HCT116 (cell line): ENCODE measurements around the gene IFI35. TPM values are rescaled to one million over a fixed set of nuclear protein-coding genes. Genes with fewer than 3 reads are reported as not detected.

Source experiments
- ATAC-seq: fragments of 200-7000 bp; cut with Tn5 transposase; 2 replicates; pipeline ENCODE4 v1.9.1; 2020; ENCODE audit warnings: mild to moderate bottlenecking, moderate library complexity
- BruUV-seq: library from RNA; stranded (reverse); fragments of 400-500 nt; replicated peaks from 2 replicates; lab custom pipeline; 2021; lab: Mats Ljungman, UMichigan
- CTCF ChIA-PET: fragments of 300-600 bp; sonication (Branson Sonifier 250); formaldehyde crosslinking; loops from one replicate; lab custom pipeline; 2021; ENCODE audit warnings: antibody characterized with exemption; lab: Charles Lee
- POLR2A ChIA-PET: fragments of 300-600, 350-600 bp; sonication (Branson Sonifier 250); formaldehyde crosslinking; loops from one replicate; lab custom pipeline; 2021; ENCODE audit warnings: antibody characterized with exemption; lab: Charles Lee
- RAD21 ChIA-PET, 2 experiments: fragments of 300-600 bp; sonication (Branson Sonifier 250); formaldehyde crosslinking; loops; one replicate each; lab custom pipeline; 2023; ENCODE audit warnings: low total read pairs in 2 of 2; ENCODE audit not compliant: uncharacterized antibody in 2 of 2, unreplicated experiment in 2 of 2, low non-redundant PET in 1 of 2; lab: Charles Lee
- DNase-seq: peaks from one replicate; pipeline ENCODE4 v3.0.0-alpha.2; 2010; ENCODE audit warnings: low read depth, low spot score
- H2AFZ ChIP-seq: fragments of 200-600 bp; shearing (Covaris generic), sonication (generic); 2 replicates; pipeline ENCODE4 v1.6.1; 2017; ENCODE audit warnings: low read depth, mixed run types, mixed read lengths, antibody characterized with exemption, low read length; ENCODE audit not compliant: poor library complexity, severe bottlenecking
- H3K27ac ChIP-seq: 2 replicates; pipeline ENCODE4 v1.5.1; 2012; ENCODE audit warnings: low read depth, low read length
- H3K27me3 ChIP-seq: fragments of 200-600 bp; sonication (generic); 2 replicates; pipeline ENCODE4 v1.6.1; 2016; ENCODE audit warnings: mixed run types, low read length, mixed read lengths; ENCODE audit not compliant: insufficient read depth
- H3K36me3 ChIP-seq, 2 experiments: fragments of 200-500 bp in 1 of 2; fragments of 200-600 bp in 1 of 2; sonication (Bioruptor generic) in 1 of 2; sonication (generic) in 1 of 2; 2 replicates each; pipeline versions ENCODE4 v1.5.1 to v1.6.1; 2014 to 2016; ENCODE audit warnings: low read length in 2 of 2, inconsistent platforms in 1 of 2, mixed read lengths in 1 of 2, mixed run types in 1 of 2; ENCODE audit not compliant: insufficient read depth in 2 of 2, control insufficient read depth in 1 of 2
- H3K4me1 ChIP-seq, 2 experiments: fragments of 200-600 bp in 1 of 2; sonication (generic) in 1 of 2; 2 replicates each; pipeline versions ENCODE4 v1.5.1 to v1.6.1; 2012 to 2017; ENCODE audit warnings: low read length in 2 of 2, inconsistent platforms in 1 of 2, mild to moderate bottlenecking in 1 of 2, mixed read lengths in 1 of 2, mixed run types in 1 of 2, moderate library complexity in 1 of 2; ENCODE audit not compliant: insufficient read depth in 2 of 2, control insufficient read depth in 1 of 2
- H3K4me2 ChIP-seq: fragments of 200-600 bp; sonication (generic); 2 replicates; pipeline ENCODE4 v1.6.1; 2017; ENCODE audit warnings: mixed run types, low read length, mixed read lengths
- H3K4me3 ChIP-seq, 2 experiments: fragments of 200-600 bp in 1 of 2; sonication (generic) in 1 of 2; replicated peaks in 1 of 2; 2 replicates each; pipeline ENCODE4 v1.5.1; 2011 to 2016; ENCODE audit warnings: low read length in 2 of 2, control low read depth in 1 of 2, low read depth in 1 of 2, mild to moderate bottlenecking in 1 of 2, mixed read lengths in 1 of 2, mixed run types in 1 of 2
- H3K79me2 ChIP-seq: fragments of 200-600 bp; sonication (generic); 2 replicates; pipeline ENCODE4 v1.6.1; 2017; ENCODE audit warnings: mild to moderate bottlenecking, mixed run types, low read length, moderate library complexity, mixed read lengths; ENCODE audit not compliant: insufficient read depth
- H3K9ac ChIP-seq: fragments of 200-600 bp; sonication (generic); 2 replicates; pipeline ENCODE4 v1.6.1; 2016; ENCODE audit warnings: low read length, mixed read lengths
- H3K9me2 ChIP-seq: fragments of 200-600 bp; sonication (generic), shearing (Covaris generic); 2 replicates; pipeline ENCODE4 v1.6.1; 2017; ENCODE audit warnings: mixed run types, mild to moderate bottlenecking, moderate library complexity; ENCODE audit not compliant: insufficient read depth
- H3K9me3 ChIP-seq, 2 experiments: fragments of 200-500 bp in 1 of 2; fragments of 200-600 bp in 1 of 2; sonication (Bioruptor generic) in 1 of 2; sonication (generic) in 1 of 2; 2 replicates each; pipeline ENCODE4 v1.6.1; 2014 to 2017; ENCODE audit warnings: low read length in 2 of 2, mixed read lengths in 2 of 2, inconsistent platforms in 1 of 2, low read depth in 1 of 2, mild to moderate bottlenecking in 1 of 2, mixed run types in 1 of 2, moderate library complexity in 1 of 2; ENCODE audit not compliant: control insufficient read depth in 1 of 2, insufficient read depth in 1 of 2
- H4K20me1 ChIP-seq: fragments of 200-600 bp; sonication (generic), shearing (Covaris generic); 2 replicates; pipeline ENCODE4 v1.6.1; 2017; ENCODE audit warnings: mixed run types, mild to moderate bottlenecking, moderate library complexity; ENCODE audit not compliant: insufficient read depth
- ATF3 ChIP-seq: IDR thresholded peaks from 2 replicates; pipeline ENCODE4 v1.6.1; 2012
- CBX3 ChIP-seq: IDR thresholded peaks from 2 replicates; pipeline ENCODE4 v1.6.1; 2012; ENCODE audit warnings: low read depth
- CEBPB ChIP-seq: IDR thresholded peaks from 2 replicates; pipeline ENCODE4 v1.6.1; 2012; ENCODE audit warnings: low read depth
- EGR1 ChIP-seq: IDR thresholded peaks from 2 replicates; pipeline ENCODE4 v1.6.1; 2012; ENCODE audit warnings: low read depth
- ELF1 ChIP-seq: IDR thresholded peaks from 2 replicates; pipeline ENCODE4 v1.6.1; 2012; ENCODE audit warnings: low read depth, borderline replicate concordance
- EZH2 ChIP-seq: fragments of 200-600 bp; sonication (generic); IDR thresholded peaks from 2 replicates; pipeline ENCODE4 v1.6.1; 2017; ENCODE audit warnings: antibody characterized with exemption, mixed run types
- FOSL1 ChIP-seq: IDR thresholded peaks from 2 replicates; pipeline ENCODE4 v1.6.1; 2012; ENCODE audit warnings: low read depth
- JUND ChIP-seq: IDR thresholded peaks from 2 replicates; pipeline ENCODE4 v1.6.1; 2012
- POLR2A ChIP-seq: IDR thresholded peaks from 2 replicates; pipeline ENCODE4 v1.7.0; 2011; ENCODE audit warnings: borderline replicate concordance; ENCODE audit not compliant: insufficient read depth, insufficient read length; ENCODE audit errors: extremely low read depth
- POLR2AphosphoS5 ChIP-seq: IDR thresholded peaks from 2 replicates; pipeline ENCODE4 v1.6.1; 2011; ENCODE audit warnings: mild to moderate bottlenecking, low read depth, low read length, moderate library complexity
- REST ChIP-seq: IDR thresholded peaks from 2 replicates; pipeline ENCODE4 v1.6.1; 2012; ENCODE audit warnings: low read depth
- SIN3A ChIP-seq: IDR thresholded peaks from 2 replicates; pipeline ENCODE4 v1.6.1; 2012; ENCODE audit warnings: low read depth
- SP1 ChIP-seq: IDR thresholded peaks from 2 replicates; pipeline ENCODE4 v1.6.1; 2012; ENCODE audit warnings: low read depth
- SRF ChIP-seq: IDR thresholded peaks from 2 replicates; pipeline ENCODE4 v1.6.1; 2012; ENCODE audit warnings: low read depth
- TCF7L2 ChIP-seq: IDR thresholded peaks from 2 replicates; pipeline ENCODE4 v1.7.0; 2011; ENCODE audit warnings: borderline replicate concordance, inconsistent platforms; ENCODE audit not compliant: insufficient read depth, insufficient read length; ENCODE audit errors: extremely low read depth
- YY1 ChIP-seq: IDR thresholded peaks from 2 replicates; pipeline ENCODE4 v1.6.1; 2011; ENCODE audit warnings: low read length, low read depth, moderate library complexity, mild to moderate bottlenecking; ENCODE audit not compliant: insufficient replicate concordance; ENCODE audit errors: extremely low read depth
- ZFX ChIP-seq: fragments of 450-650 bp; IDR thresholded peaks from 2 replicates; pipeline ENCODE4 v1.6.1; 2017
- intact Hi-C: fragments of 100-400 bp; cut with micrococcal nuclease; formaldehyde crosslinking; loops from 2 replicates; pipeline ENCODE4 v1.10.0; 2022
- total RNA-seq: library from RNA; stranded (reverse); gene quantifications from one replicate; pipeline ENCODE4 v1.2.1, GENCODE V29; 2021; ENCODE audit not compliant: unreplicated experiment
- TF ChIP-seq, protein P1 (sequence below): IDR thresholded peaks from 2 replicates; pipeline ENCODE4 v1.6.1; 2011; ENCODE audit warnings: mild to moderate bottlenecking, low read length, moderate library complexity; ENCODE audit not compliant: insufficient replicate concordance; ENCODE audit errors: extremely low read depth
- TF ChIP-seq, protein P2 (sequence below): IDR thresholded peaks from 2 replicates; pipeline ENCODE4 v1.6.1; 2012

Gene IFI35
- total RNA-seq, 1 experiment from 2014 or later, result 14.8 TPM

DNA sequence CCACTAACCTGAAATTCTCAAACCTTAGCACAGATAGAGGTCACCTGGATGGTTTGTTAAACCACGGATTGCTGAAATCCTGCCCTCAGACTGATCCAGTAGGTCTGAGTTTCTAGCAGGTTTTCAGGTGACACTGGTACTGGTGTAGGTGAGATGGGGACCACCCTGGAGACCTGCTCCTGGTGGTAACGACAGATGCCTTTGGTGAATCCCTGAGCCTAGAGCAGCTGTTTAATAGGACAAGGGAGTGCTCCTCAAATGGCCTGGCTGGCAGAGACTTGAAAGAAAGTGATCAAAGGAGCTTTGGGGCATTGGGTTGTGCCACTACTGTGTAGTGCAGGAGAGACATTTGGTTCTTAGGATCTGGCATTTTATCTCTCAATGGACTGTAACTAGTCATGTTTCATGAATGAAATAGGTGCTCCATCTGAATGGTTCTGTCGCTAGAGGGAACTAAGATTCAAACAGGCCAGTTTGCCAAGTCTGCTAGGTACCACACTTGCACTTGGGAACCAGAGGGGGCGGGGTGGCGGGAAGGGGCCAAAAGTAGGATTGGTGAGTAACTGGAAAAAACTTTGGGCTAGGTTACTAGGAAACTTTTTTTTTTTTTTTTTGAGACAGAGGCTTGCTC lies 2.9 kb upstream of the IFI35 start:
- H3K27ac ChIP-seq, result peak overlapping the region; percentile 44
- no peak for TF ChIP-seq TCF7L2
- TF ChIP-seq CBX3, result peak; percentile 39; the same call in 1 of the 2 replicates
- TF ChIP-seq, protein P1, sequence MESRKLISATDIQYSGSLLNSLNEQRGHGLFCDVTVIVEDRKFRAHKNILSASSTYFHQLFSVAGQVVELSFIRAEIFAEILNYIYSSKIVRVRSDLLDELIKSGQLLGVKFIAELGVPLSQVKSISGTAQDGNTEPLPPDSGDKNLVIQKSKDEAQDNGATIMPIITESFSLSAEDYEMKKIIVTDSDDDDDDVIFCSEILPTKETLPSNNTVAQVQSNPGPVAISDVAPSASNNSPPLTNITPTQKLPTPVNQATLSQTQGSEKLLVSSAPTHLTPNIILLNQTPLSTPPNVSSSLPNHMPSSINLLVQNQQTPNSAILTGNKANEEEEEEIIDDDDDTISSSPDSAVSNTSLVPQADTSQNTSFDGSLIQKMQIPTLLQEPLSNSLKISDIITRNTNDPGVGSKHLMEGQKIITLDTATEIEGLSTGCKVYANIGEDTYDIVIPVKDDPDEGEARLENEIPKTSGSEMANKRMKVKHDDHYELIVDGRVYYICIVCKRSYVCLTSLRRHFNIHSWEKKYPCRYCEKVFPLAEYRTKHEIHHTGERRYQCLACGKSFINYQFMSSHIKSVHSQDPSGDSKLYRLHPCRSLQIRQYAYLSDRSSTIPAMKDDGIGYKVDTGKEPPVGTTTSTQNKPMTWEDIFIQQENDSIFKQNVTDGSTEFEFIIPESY, result no peak
- no peak for TF ChIP-seq ATF3
- peak; percentile 34; the same call in 1 of the 2 replicates for TF ChIP-seq POLR2AphosphoS5
- TF ChIP-seq YY1, result peak; percentile 19
- TF ChIP-seq EZH2, result no peak
- TF ChIP-seq ZFX, result no peak
- TF ChIP-seq JUND, result 0 out of 2 replicates have a peak, but pooled peaks have one; percentile 15
- no peak for TF ChIP-seq EGR1
- TF ChIP-seq REST, result no peak
- TF ChIP-seq SIN3A, result peak; percentile 53; the same call in 1 of the 2 replicates
- no peak for TF ChIP-seq CEBPB
- TF ChIP-seq SP1, result peak; percentile 23; the same call in 1 of the 2 replicates
- TF ChIP-seq, protein P2, sequence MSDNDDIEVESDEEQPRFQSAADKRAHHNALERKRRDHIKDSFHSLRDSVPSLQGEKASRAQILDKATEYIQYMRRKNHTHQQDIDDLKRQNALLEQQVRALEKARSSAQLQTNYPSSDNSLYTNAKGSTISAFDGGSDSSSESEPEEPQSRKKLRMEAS, result no peak
- TF ChIP-seq FOSL1, result no peak
- TF ChIP-seq POLR2A, result no peak
- no peak for TF ChIP-seq ELF1
- TF ChIP-seq SRF, result no peak

More for the DNA sequence above, 2.9 kb upstream of the IFI35 start:
- CTCF ChIA-PET, result interaction anchor here (1.7 kb wide), 1 partner anchor 21 kb away, joined by 4 read pairs; the partner anchor contains the start of gene RND2
- POLR2A ChIA-PET, result interaction anchor here (0.7 to 1.8 kb wide), 4 partner anchors 9 to 168 kb away, joined by 3 to 6 read pairs (median 4); no protein-coding TSS in a partner anchor
- Histone ChIP-seq H3K79me2 (peaks cover 37% of the 10 kb centered on the region), H3K4me3 (no peak overlapping the region), H3K4me2 (peak overlapping the region; percentile 30), H4K20me1 (no peaks in the 10 kb centered on the region), H3K9me2 (no peaks in the 10 kb centered on the region), H3K4me1 (peaks cover 16 to 78% of the 10 kb centered on the region in 2 experiments), H3K36me3 (peaks cover 14 to 30% of the 10 kb centered on the region in 2 experiments), H2AFZ (no peak overlapping the region), H3K27me3 (no peaks in the 10 kb centered on the region), H3K9ac (peak overlapping the region; percentile 10), H3K9me3 (no peaks in the 10 kb centered on the region)
- DNase-seq, result peak; percentile 61
- intact Hi-C loops, result no loop called here
- peak; percentile 53 for ATAC-seq
- no TSS peak for BruUV-seq
- RAD21 ChIA-PET, result no interaction called here
